ENCODE data around the gene TMBIM1. TPM values are rescaled to one million over a fixed set of nuclear protein-coding genes. Genes with fewer than 3 reads are reported as not detected.

The TMBIM1 gene
- total RNA-seq, 1 experiment from 2014 or later = 91.0 TPM

GRCh38 chr2:218280260-218280870 is 11.9 kb downstream of the TMBIM1 start:
- H3K4me3 ChIP-seq (replicated peaks in 1 of 2; ENCODE audit: low read depth in 1 of 2, low read length in 2 of 2) = no peak overlapping the region
- H3K4me2 ChIP-seq (ENCODE audit: low read length) = no peak overlapping the region
- H3K9ac ChIP-seq (ENCODE audit: low read length) = no peak overlapping the region
- H3K9me2 ChIP-seq (ENCODE audit: insufficient read depth) = no peaks in the 10 kb centered on the region
- no peaks in the 10 kb centered on the region for H4K20me1 ChIP-seq (ENCODE audit: insufficient read depth)
- no peak for DNase-seq (ENCODE audit: low read depth, low spot score)
- TF ChIP-seq EGR1 (IDR thresholded peaks at IDR 0.05; ENCODE audit: low read depth) = no peak
- no peak for TF ChIP-seq ZNF274 (IDR thresholded peaks at IDR 0.05; ENCODE audit: low read depth, low read length)
- TF ChIP-seq POLR2AphosphoS5 (IDR thresholded peaks at IDR 0.05; ENCODE audit: low read depth, low read length) = no peak
- no peak for TF ChIP-seq ELF1 (IDR thresholded peaks at IDR 0.05; ENCODE audit: borderline replicate concordance, low read depth)
- TF ChIP-seq REST (IDR thresholded peaks at IDR 0.05; ENCODE audit: low read depth) = no peak
- TF ChIP-seq RAD21 (IDR thresholded peaks at IDR 0.05; ENCODE audit: low read depth) = no peak
- no peak for TF ChIP-seq SRF (IDR thresholded peaks at IDR 0.05; ENCODE audit: low read depth)
- no peak for TF ChIP-seq EZH2phosphoT487 (IDR thresholded peaks at IDR 0.05; ENCODE audit: borderline replicate concordance)
- TF ChIP-seq ATF3 (IDR thresholded peaks at IDR 0.05) = no peak
- TF ChIP-seq SIN3A (IDR thresholded peaks at IDR 0.05; ENCODE audit: low read depth) = no peak
- ChIA-PET RAD21 (ENCODE audit: low non-redundant PET in 1 of 2, low total read pairs in 2 of 2, uncharacterized antibody in 2 of 2, unreplicated experiment in 2 of 2) (no interaction called here), CTCF (no interaction called here), POLR2A (interaction anchor here (0.5 kb wide), 1 partner anchor 113 kb away, joined by 5 read pairs; no protein-coding TSS in a partner anchor)
- BruUV-seq (replicated peaks) = no TSS peak
- peaks cover 34% of the 10 kb centered on the region for H3K79me2 ChIP-seq (ENCODE audit: insufficient read depth, low read length)
- H3K9me3 ChIP-seq (ENCODE audit: control insufficient read depth in 1 of 2, insufficient read depth in 1 of 2, low read depth in 1 of 2, low read length in 2 of 2) = no peaks in the 10 kb centered on the region
- peaks cover 26 to 37% of the 10 kb centered on the region in 2 experiments; a peak in 3 of 4 replicates for H3K36me3 ChIP-seq (ENCODE audit: control insufficient read depth in 1 of 2, insufficient read depth in 2 of 2, low read length in 2 of 2)
- H3K27ac ChIP-seq (ENCODE audit: low read depth, low read length) = no peak overlapping the region
- ATAC-seq = no peak
- peaks cover 3 to 13% of the 10 kb centered on the region in 2 experiments; a peak in 2 of 4 replicates for H3K4me1 ChIP-seq (ENCODE audit: control insufficient read depth in 1 of 2, insufficient read depth in 2 of 2, low read length in 2 of 2)
- H2AFZ ChIP-seq (ENCODE audit: low read depth, low read length, poor library complexity, severe bottlenecking) = no peak overlapping the region
- intact Hi-C loops (cut with micrococcal nuclease) = no loop called here
- no peaks in the 10 kb centered on the region for H3K27me3 ChIP-seq (ENCODE audit: insufficient read depth, low read length)
